Spleen (tissue), 7 donors: Measurements from ENCODE around the gene WDR13.

Source experiments
- CTCF ChIP-seq, 11 experiments: fragments of 200-600 bp in 7 of 11; fragments of 450-650 bp in 4 of 11; sonication (generic) in 4 of 11; IDR thresholded peaks in 8 of 11; conservative IDR thresholded peaks in 3 of 11; 1 replicate in 7 of 11; 2 replicates in 4 of 11; pipeline versions ENCODE4 v1.4.0 to v1.8.0; 2016 to 2021; ENCODE audit warnings: antibody characterized with exemption in 11 of 11, inconsistent platforms in 4 of 11, mild to moderate bottlenecking in 1 of 11
- POLR2A ChIP-seq, 3 donors: fragments of 450-650 bp; IDR thresholded peaks; one replicate each; pipeline ENCODE4 v1.5.1; 2017; ENCODE audit warnings: antibody characterized with exemption in 3 of 3, mild to moderate bottlenecking in 1 of 3
- POLR2AphosphoS5 ChIP-seq, 3 donors: sonication (generic); formaldehyde crosslinking; IDR thresholded peaks; one replicate each; pipeline ENCODE4 v1.5.1; 2017; ENCODE audit warnings: antibody characterized with exemption in 3 of 3
- donor health status: DM: no; HTN: no; CAD: no; lungs with moderate emphysema.
- donor health status: DM: no; HTN: no; CAD: no.
- donor health status: DM: no; HTN: no; CAD: no.

- TF ChIP-seq CTCF (IDR thresholded peaks at IDR 0.05 in 8 of 11, conservative IDR thresholded peaks at IDR 0.05 in 3 of 11) (no peak), POLR2AphosphoS5 (IDR thresholded peaks at IDR 0.05) (no peak), POLR2A (IDR thresholded peaks at IDR 0.05) (no peak)
Observed at GRCh38 chrX:48636776-48637175, 39.5 kb downstream of the WDR13 start.
